Ramos (cell line): ENCODE results near the gene SLC29A1.

Source experiments
- in situ Hi-C: fragments of 300-500 bp; cut with MboI; formaldehyde crosslinking; loops from one replicate; pipeline ENCODE4 v1.14.3; 2022; ENCODE audit warnings: low sequenced_read_pairs; ENCODE audit not compliant: unreplicated experiment

SLC29A1 gene

DNA sequence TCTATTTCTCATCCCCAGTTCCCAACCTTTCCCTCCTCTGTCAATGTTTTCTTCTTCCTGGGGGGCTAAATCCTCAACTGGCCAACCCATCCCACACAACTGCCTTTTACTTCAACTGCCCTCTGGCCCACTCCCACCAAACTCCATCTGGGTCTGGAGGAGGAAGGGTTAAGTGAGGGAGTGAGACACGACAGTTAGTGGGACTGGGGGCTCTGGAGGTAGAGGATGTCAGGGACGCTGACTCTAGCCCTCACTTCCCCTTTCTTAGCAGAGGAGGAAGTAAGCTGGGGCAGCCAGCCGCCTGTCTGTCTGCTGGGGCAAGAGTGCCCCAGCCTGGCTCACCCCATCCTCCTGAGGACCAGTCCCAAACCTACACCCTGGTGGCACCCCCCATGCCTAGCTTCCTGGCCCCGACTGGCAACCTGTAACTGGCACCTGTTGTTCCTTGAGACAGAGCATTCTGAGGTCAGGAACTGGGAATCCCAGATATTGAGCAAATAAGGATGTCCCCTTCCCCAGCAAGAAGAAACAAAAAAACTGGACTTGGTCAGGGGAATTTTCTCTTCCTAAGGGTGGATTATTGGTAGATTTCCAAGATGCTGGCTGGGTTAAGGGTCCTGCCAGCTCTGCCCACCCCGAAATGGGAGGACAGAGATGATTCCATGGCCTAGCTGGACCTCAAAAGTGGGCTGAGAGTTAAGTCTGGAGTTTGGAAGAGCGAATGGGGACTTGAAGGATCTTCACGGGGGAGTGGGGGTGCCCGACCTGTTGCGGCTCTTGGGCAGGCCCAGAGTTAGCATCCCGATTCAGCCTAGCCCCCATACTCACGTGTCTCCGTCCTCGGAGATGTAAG, 41.0 kb downstream of the SLC29A1 start:
- in situ Hi-C loops, result loop anchor here (5.0 kb wide), 1 partner anchor 73 kb away; no protein-coding TSS in a partner anchor

DNA sequence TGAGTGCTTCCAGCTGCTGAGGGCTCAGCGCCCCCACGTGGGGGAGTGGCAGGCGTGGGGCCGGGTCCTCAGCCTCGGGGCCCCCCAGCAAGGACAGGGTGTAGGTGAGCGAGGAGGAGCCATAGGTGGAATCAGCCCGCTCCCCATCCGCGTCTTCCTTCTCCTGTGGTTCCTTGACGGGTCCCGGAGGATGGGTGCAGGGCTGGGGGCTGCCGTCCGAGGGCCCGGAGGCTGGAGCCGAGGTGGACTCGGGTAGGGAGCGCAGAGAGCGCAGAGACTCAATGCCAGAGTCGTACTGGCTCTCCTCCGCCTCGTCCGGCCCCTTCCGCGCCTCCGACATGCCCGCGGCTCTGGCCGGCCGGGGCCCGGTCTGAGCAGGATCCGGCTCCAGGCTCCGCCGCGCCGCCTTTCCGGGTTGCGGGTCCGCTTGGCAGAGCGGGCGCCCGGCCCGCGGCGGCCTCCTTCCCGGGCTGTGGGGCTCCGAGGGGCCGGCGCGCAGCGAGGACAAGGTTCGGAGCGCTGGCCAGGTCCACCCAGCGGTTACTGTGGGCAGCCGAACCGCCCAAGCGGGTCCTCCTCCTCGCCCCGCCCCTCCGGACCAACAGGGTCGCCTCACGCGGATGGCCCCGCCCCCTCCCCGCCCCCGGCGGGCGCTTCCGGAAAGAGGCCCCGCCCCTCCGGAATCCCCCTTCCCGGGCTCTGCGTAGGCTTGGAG, 41.8 kb downstream of the SLC29A1 start, which contains the start of gene NFKBIE:
NFKBIE (minus strand) TSS at position 545 of the 715 bp plus-strand sequence; CDS start at position 340, 205 bp downstream.
- in situ Hi-C loops, result loop anchor here (5.0 kb wide), 1 partner anchor 72 kb away; no protein-coding TSS in a partner anchor

DNA sequence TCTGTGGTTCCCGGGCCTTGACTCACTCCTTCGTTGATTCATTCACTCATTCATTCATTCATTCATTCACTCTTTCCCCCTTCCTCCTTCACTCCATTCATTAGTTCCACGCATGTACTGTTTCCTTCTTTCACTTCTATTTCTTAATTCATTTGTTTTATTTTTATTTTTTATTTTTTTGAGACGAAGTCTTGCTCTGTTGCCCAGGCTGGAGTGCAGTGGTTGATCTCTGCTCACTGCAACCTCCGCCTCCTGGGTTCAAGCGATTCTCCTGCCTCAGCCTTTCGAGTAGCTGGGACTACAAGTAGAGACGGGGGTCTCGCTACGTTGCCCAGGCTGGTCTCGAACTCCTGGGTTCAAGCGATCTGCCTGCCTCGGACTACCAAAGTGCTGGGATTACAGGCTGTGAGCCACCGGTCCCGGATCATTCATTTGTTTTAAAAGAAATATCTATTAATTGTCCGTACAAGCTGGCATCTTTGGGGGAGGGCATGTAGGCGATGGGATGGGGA, 42.4 kb downstream of the SLC29A1 start:
- in situ Hi-C loops, result loop anchor here (5.0 kb wide), 1 partner anchor 72 kb away; no protein-coding TSS in a partner anchor

DNA sequence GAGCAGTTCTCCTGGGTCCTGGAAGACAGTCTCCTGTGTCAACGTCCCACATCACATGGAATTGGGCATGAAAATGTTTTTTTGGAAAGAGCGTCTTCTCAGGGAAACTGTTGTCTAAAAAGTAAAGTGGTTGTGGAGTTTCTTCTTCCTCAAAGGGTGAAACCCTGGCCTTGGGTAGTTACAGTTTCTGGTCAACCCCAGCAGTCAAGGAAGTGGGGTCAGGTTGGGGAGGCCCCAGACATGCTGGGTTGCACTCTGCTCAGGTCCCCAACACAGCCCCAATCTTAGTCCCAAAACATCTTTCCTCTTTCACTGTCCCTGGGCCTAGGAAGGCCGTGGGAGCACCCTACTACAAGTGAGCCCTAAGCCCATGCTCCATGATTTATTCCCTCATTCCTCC, 43.0 kb downstream of the SLC29A1 start:
- in situ Hi-C loops, result loop anchor here (5.0 kb wide), 1 partner anchor 71 kb away; no protein-coding TSS in a partner anchor

- in situ Hi-C loops, result loop anchor here (5.0 kb wide), 1 partner anchor 70 kb away; no protein-coding TSS in a partner anchor
These were observed 43.9 kb downstream of the SLC29A1 start for GRCh38 chr6:44267252-44267651.

- in situ Hi-C loops, result loop anchor here (5.0 kb wide), 1 partner anchor 69 kb away; no protein-coding TSS in a partner anchor
These were observed 44.8 kb downstream of the SLC29A1 start for GRCh38 chr6:44268095-44268628.

GRCh38 chr6:44269178-44269920, 46.0 kb downstream of the SLC29A1 start:
- in situ Hi-C loops, result loop anchor here (5.0 kb wide), 1 partner anchor 68 kb away; no protein-coding TSS in a partner anchor

GRCh38 chr6:44269921-44270525, 46.6 kb downstream of the SLC29A1 start, which contains the start of gene TMEM151B:
TMEM151B (plus strand) TSS chr6:44270450; CDS start chr6:44270743, 293 bp downstream.
- in situ Hi-C loops, result loop anchor here (5.0 kb wide), 1 partner anchor 67 kb away; no protein-coding TSS in a partner anchor

GRCh38 chr6:44270526-44271405, 47.4 kb downstream of the SLC29A1 start:
- in situ Hi-C loops, result no loop called here

GRCh38 chr6:44271406-44271723, 48.0 kb downstream of the SLC29A1 start:
- in situ Hi-C loops, result no loop called here

DNA sequence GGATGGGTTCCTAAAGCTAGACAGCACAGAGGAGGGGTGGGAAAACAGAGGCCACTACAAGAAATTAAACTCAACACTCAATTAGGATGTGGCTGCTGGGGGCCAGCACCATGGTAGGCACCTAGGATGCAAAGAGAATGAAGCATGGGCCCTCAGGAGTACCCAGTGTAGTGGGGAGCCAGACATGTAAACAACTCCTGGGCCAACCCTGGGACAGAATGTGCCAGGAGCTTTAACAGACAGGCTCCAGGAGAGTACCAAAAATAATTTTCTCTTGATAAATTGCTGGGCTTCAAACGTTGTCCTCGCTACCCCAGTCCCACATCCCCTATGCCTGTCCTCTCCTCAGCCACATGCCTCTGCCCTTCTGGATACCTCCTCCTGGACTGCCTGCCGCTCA, 48.5 kb downstream of the SLC29A1 start:
- in situ Hi-C loops, result no loop called here

DNA sequence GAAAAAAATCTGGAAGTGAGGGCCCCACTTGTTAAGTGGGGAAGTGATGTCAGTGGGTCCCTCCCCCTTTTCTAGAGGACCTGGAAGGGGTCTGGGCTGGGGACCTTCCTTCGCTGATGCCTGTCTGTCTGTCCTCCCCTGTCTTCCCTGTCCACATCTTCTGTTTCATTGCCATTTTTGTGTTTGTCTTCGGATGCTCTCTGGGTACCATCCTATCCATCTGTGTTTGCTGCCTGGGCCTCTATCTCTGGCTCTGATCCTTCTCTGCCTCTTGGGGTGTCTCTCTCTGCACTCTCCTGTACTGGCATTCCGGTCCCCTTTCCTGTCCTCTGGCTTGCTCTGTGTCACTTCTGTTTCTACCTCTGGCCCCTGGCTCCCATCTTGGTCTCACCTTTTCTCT, 49.1 kb downstream of the SLC29A1 start:
- in situ Hi-C loops, result no loop called here

DNA sequence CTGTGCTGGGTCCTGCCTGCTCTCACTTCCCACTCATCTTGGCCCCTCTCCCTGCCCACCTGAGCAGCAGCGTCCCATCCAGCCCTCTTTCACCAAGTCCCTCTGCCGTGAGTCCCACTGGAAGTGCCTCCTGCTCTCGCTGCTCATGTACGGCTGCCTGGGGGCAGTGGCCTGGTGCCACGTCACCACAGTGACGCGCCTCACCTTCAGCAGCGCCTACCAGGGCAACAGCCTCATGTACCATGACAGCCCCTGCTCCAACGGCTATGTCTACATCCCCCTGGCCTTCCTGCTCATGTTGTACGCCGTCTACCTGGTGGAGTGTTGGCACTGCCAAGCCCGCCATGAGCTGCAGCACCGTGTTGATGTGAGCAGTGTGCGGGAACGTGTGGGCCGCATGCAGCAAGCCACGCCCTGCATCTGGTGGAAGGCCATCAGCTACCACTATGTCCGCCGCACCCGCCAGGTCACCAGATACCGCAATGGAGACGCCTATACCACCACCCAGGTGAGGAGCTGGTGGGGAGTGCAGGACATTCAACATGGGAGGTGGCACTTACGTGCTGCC, 49.7 kb downstream of the SLC29A1 start:
- in situ Hi-C loops, result no loop called here

GRCh38 chr6:44273617-44274016, 50.2 kb downstream of the SLC29A1 start:
- in situ Hi-C loops, result no loop called here

DNA sequence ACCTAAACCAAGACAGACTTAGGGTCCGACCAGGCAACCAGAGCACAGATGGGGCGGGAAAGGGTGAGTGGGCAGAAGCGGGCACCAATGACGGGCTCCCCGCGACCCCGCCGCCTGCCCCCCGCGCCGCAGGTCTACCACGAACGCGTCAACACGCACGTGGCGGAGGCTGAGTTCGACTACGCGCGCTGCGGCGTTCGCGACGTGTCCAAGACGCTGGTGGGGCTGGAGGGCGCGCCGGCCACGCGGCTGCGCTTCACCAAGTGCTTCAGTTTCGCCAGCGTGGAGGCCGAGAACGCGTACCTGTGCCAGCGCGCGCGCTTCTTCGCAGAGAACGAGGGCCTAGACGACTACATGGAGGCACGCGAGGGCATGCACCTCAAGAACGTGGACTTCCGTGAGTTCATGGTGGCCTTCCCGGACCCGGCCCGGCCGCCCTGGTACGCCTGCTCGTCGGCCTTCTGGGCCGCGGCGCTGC, 51.9 kb downstream of the SLC29A1 start:
- in situ Hi-C loops, result no loop called here

DNA sequence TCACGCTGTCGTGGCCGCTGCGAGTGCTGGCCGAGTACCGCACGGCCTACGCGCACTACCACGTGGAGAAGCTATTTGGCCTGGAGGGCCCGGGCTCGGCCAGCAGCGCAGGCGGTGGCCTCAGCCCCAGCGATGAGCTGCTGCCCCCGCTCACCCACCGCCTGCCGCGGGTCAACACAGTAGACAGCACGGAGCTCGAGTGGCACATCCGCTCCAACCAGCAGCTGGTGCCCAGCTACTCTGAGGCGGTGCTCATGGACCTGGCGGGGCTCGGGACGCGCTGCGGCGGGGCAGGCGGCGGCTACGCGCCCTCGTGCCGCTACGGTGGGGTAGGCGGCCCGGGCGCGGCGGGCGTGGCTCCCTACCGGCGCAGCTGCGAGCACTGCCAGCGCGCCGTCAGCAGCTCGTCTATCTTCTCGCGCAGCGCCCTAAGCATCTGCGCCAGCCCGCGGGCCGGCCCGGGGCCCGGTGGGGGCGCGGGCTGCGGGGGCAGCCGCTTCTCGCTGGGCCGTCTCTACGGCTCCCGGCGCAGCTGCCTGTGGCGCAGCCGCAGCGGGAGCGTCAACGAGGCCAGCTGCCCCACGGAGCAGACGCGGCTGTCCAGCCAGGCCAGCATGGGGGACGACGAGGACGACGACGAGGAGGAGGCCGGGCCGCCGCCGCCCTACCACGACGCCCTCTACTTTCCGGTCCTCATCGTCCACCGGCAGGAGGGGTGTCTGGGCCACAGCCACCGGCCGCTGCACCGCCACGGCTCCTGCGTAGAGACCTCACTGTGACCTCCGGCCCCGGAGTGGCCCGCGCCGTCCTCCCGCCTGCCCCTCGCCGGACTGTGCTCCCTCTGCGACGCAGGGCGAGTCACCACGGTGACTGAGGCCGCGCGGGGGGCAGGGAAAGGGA, 52.6 kb downstream of the SLC29A1 start:
- in situ Hi-C loops, result no loop called here
